ENCODE measurements around the gene IRF1.
"Not testable (repeated sequence)": the region's sequence is repeated elsewhere in the genome, so short reads cannot be mapped to it uniquely, and the experiment has no call there.

Gene IRF1, protein sequence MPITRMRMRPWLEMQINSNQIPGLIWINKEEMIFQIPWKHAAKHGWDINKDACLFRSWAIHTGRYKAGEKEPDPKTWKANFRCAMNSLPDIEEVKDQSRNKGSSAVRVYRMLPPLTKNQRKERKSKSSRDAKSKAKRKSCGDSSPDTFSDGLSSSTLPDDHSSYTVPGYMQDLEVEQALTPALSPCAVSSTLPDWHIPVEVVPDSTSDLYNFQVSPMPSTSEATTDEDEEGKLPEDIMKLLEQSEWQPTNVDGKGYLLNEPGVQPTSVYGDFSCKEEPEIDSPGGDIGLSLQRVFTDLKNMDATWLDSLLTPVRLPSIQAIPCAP

DNA sequence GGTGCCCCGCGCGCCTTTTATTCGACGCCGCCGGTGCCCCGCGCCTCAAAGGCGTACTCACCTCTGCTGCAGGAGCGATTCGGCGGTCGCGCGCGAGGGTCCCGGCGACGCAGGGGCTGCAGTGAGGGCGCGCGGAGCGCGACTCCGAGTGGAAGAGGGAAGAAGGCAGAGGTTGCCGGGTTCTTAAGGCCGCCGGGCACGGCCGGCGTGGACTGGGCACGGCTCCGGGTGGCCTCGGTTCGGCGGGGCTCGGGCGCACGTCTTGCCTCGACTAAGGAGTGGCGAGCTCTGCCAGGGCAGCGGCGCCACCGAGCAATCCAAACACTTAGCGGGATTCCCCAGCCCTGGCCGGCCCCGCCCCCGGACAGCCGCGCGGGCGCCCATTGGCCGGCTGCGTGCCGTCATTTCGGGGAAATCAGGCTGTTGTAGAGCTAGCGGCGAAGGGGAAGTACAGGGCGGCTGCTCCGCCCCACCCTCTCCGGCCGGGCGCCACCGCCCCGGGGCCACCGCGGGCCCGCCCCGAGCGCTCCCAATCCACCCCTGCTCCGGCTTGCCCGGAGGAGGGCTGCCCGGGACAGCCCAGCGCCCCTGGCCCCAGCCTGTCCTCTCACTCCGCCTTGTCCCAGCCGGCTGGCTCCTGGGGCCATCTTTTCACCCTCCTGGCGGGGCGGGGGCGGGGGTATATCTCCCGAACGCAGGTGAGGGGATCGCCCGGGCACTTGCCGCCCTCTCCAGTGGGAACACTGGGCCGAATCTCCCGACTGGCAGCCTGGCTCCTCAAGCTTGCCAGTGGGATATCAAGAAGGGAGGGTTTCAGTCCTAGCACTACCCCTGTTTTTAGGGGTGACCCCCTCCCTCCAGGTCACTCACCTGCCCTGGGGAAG lies at the start of gene IRF1:
Gene IRF1 (minus strand): TSS at position 290 of the 884 bp plus-strand sequence. CDS start 1,295 bp downstream, outside the sequence.
- peak; percentile 95 to 97 for DNase-seq (ENCODE audit: low read depth in 2 of 2)

DNA sequence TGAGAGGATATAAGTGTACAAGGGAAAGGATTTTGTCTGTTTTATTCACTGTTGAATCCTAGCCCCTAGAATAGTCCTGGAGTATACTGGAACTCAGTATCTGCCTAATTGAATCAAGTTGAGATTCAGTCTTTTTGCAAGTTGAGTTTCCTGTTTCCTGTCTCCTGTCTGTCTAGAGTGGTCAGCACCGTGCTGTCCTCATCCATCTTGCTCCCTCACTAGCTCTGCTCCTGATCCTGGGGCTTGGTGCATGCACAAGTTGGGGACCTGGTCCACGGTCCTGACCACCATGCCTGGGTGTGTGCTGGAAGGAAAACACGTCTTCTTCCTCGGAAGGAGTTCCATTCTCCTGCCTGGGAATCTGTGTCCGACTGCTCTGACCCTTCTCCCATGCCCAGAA lies 49.6 kb upstream of the IRF1 start:
- DNase-seq (ENCODE audit: low read depth in 2 of 2), result no peak

DNA sequence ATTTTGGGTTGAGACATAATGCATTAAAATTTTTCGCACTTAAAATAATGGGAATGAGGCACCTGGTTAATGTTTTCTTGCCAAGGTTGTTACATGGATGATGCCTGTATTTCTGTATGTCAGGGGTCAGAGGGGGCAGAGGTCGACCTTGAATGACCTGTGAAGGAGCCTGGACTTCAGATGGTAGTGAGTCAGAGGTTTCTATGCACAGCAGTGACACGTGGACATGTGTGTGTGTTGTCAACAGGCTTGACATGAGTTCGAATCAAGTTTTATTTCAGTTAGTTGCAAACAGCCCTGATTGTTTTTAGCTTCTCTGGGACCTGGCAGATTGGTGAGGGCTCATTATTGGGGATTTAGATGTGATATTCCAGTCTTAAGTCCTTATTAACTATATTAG lies 49.1 kb upstream of the IRF1 start:
- DNase-seq (ENCODE audit: low read depth in 2 of 2), result no peak

- no peak for DNase-seq (ENCODE audit: low read depth in 2 of 2)
Observed at GRCh38 chr5:132530946-132531345, 40.4 kb upstream of the IRF1 start.

GRCh38 chr5:132528866-132529634 lies 38.5 kb upstream of the IRF1 start:
- DNase-seq (ENCODE audit: low read depth in 2 of 2), result no peak

DNA sequence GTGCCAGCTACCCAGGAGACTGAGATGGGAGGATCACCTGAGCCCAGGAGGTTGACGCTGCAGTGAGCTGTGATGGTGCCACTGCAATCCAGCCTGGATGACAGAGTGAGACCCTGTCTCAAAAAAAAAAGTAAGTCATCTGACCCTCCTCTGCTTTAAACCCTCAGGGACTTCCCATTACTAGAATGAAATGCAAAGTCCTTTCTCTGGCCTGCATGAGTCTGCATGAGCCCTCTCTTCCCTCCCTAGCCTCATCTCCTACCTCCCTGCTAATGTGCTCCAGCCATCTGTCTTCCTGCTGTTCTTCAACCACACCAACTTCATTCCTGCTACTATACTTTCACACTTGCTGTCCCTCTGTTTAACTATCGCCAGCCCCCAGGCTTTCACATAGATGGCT lies 37.4 kb upstream of the IRF1 start:
- no peak for DNase-seq (ENCODE audit: low read depth in 2 of 2)

DNA sequence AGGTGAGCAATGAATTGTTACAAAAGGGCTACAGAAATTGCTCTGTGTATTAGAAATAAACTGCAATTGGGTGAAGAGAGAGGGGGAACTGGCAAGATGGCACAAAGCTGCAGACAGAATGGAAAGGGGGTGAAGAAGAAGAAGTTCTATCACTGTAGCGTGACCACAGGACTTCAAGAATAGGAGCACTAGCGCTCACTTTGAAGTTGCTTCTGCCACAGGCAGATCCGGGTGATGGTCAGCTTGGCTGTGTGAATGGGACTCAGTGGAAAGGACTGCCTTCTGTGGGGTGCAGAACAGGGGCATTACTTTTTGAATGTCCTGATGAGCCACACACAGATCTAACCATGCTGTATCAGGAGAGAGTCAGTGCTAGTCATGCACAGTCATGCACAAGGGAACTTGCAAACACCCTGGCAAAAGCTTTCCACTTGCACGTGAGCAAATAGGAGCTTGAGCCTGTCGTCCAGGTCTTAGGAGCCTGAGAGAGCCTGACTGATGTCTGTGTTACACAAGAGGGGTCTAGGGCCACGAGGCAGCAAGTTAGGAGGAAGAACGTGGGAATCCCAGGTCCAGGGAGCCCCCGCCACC lies 36.5 kb upstream of the IRF1 start:
- no peak for DNase-seq (ENCODE audit: low read depth in 2 of 2)

GRCh38 chr5:132526290-132526973 lies 35.9 kb upstream of the IRF1 start:
- DNase-seq (ENCODE audit: low read depth in 2 of 2), result no peak

DNA sequence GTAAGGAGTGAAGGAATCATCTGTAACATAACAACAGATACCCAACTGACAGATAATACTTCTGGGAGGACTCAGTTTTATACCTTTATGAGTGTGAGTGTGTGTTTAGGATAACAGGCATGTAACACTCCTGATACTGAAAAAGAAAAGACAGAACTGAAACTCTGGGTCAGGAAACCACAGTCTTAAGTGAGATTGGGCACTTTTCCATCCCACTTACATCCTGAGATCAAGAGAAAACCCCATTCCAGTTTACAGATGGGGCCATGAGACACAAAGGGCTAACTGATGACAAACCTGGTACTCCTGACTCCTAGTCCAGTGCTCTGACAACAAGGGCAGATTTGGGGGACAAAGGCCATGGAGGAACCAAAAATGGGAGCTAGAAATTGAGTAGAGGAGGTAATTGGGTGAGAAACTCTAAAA lies 34.7 kb upstream of the IRF1 start:
- no peak for DNase-seq (ENCODE audit: low read depth in 2 of 2)

- DNase-seq (ENCODE audit: low read depth in 2 of 2), result not testable (repeated sequence)
Observed at GRCh38 chr5:132524877-132525276, 34.3 kb upstream of the IRF1 start.

- not testable (repeated sequence) for DNase-seq (ENCODE audit: low read depth in 2 of 2)
Observed at GRCh38 chr5:132522067-132522466, 31.5 kb upstream of the IRF1 start.

GRCh38 chr5:132513618-132514336 lies 23.2 kb upstream of the IRF1 start:
- not testable (repeated sequence) for DNase-seq (ENCODE audit: low read depth in 2 of 2)

DNA sequence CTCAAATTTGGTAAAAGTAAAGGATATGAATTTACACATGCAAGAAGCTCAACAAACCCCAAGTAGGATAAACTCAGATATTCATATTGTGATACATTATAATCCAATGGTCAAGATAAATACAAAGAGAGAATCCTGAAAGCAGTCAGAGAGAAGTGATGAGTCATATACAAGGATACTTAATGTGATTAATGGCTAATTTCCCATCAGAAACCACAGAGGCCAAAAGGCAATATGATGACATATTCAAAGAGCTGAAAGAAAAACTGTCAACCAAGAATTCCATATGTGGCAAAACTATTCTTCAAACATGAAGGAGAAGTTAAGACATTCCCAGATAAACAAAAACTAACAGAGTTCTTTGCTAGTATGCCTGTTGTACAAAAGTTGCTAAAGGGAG lies 19.5 kb upstream of the IRF1 start:
- DNase-seq (ENCODE audit: low read depth in 2 of 2), result no peak

- DNase-seq (ENCODE audit: low read depth in 2 of 2), result no peak
Observed at GRCh38 chr5:132506094-132506692, 15.6 kb upstream of the IRF1 start.

DNA sequence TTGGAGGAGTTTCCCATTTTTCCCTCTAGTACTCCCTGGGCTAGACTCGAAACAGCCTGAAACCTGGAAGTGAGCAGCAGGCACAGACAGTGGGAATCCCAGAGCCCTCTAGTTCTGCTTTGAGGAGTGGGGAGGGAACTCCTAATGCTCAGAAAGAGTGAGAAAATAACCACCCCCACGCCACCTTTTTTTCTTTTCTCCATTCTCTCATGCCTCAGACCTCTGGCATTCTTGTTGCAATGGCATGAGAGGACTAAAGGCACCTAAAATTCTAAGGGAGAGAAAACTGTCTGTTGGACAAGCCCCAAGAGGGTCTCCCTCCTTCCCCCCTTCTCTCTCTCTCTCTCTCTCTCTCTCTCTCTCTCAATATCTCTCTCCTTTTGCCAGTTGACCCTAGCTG lies 15.1 kb upstream of the IRF1 start:
- no peak for DNase-seq (ENCODE audit: low read depth in 2 of 2)

DNA sequence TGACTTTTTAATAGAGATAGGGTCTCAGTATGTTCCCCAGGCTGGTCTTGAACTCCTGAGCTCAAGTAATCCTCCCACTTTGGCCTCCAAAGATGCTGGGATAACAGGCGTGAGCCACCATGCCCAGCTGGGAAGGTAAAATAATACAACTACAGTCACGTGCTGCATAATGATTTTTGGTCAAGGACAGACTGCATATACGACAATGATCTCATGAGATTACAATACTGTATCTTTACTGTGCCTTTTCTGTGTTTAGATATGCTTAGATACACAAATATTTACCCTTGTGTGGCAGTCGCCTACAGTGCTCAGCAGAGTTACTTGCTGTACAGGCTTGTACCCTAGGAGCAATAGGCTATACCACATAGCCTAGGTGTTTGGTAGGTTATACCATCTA lies 14.2 kb upstream of the IRF1 start:
- DNase-seq (ENCODE audit: low read depth in 2 of 2), result no peak

DNA sequence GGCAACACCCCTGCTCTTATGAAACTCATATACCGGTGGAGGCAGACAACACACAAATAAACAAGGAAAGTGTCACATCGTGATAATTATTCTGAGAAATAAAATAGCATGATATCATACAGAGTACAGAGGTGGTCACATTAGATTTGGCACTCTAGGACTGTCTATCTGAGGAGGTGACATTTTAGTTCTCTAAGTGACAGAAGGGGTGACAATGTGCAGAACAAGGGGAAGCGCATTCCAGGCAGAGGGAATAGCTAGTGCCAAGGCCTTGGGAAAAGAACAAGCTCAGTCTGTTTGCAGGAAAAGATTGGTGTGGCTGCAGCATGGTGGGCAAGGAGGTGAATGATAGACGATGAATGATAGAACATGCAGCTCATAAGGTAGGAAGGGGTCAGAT lies 12.7 kb upstream of the IRF1 start:
- DNase-seq (ENCODE audit: low read depth in 2 of 2), result no peak

GRCh38 chr5:132501961-132502931 lies 11.7 kb upstream of the IRF1 start:
- DNase-seq (ENCODE audit: low read depth in 2 of 2), result no peak

- no peak for DNase-seq (ENCODE audit: low read depth in 2 of 2)
Observed at GRCh38 chr5:132501629-132501956, 11.0 kb upstream of the IRF1 start.

Measured in stimulated activated CD8-positive, alpha-beta memory T cell treated with anti-CD3 and anti-CD28 coated beads, Interleukin-7, amount 100 ng/mL, for 4 hours (primary cell).